PFSK-1 (cell line): Measurements from ENCODE around the gene MAGEB17.

Source experiments
- FOXP2 ChIP-seq: optimal IDR thresholded peaks from 2 replicates; pipeline ENCODE3; 2011; ENCODE audit warnings: borderline replicate concordance, control low read depth, inconsistent platforms; ENCODE audit not compliant: insufficient read depth; ENCODE audit errors: extremely low read length, extremely low read depth
- POLR2AphosphoS5 ChIP-seq: IDR thresholded peaks from 2 replicates; pipeline ENCODE4 v1.6.1; 2012; ENCODE audit warnings: low read depth, mild to moderate bottlenecking, control low read depth, low read length, moderate library complexity
- REST ChIP-seq, 2 experiments: IDR thresholded peaks; 2 replicates each; pipeline versions ENCODE4 v1.6.1 to v1.8.0; 2011 to 2012; ENCODE audit warnings: low read depth in 2 of 2, low read length in 2 of 2, control low read depth in 1 of 2, inconsistent platforms in 1 of 2, mild to moderate bottlenecking in 1 of 2, moderate library complexity in 1 of 2; ENCODE audit not compliant: insufficient read depth in 1 of 2
- SIN3A ChIP-seq: IDR thresholded peaks from 2 replicates; pipeline ENCODE4 v1.6.1; 2012; ENCODE audit warnings: mild to moderate bottlenecking, low read length, moderate library complexity, borderline replicate concordance; ENCODE audit not compliant: insufficient read depth
- TAF1 ChIP-seq: IDR thresholded peaks from 2 replicates; pipeline ENCODE4 v1.6.1; 2012; ENCODE audit warnings: low read length, control low read depth, borderline replicate concordance; ENCODE audit not compliant: insufficient read depth

Gene MAGEB17

GRCh38 chrX:16138108-16138427 is 29.2 kb upstream of the MAGEB17 start:
- no peak for TF ChIP-seq SIN3A

- no peak for TF ChIP-seq REST (IDR thresholded peaks at IDR 0.05; ENCODE audit: insufficient read depth in 1 of 2, low read depth in 2 of 2, low read length in 2 of 2)
- no peak for TF ChIP-seq TAF1
- no peak for TF ChIP-seq SIN3A
- TF ChIP-seq FOXP2 = no peak
- no peak for TF ChIP-seq POLR2AphosphoS5
Observed at GRCh38 chrX:16140448-16140847, 26.8 kb upstream of the MAGEB17 start.

GRCh38 chrX:16140983-16141382 is 26.3 kb upstream of the MAGEB17 start:
- TF ChIP-seq REST (IDR thresholded peaks at IDR 0.05; ENCODE audit: insufficient read depth in 1 of 2, low read depth in 2 of 2, low read length in 2 of 2) (no peak), POLR2AphosphoS5 (no peak), TAF1 (no peak), FOXP2 (no peak), SIN3A (no peak)

GRCh38 chrX:16141422-16142245 is 25.6 kb upstream of the MAGEB17 start:
- no peak for TF ChIP-seq TAF1
- no peak for TF ChIP-seq POLR2AphosphoS5
- no peak for TF ChIP-seq FOXP2
- no peak for TF ChIP-seq SIN3A
- no peak for TF ChIP-seq REST (IDR thresholded peaks at IDR 0.05; ENCODE audit: insufficient read depth in 1 of 2, low read depth in 2 of 2, low read length in 2 of 2)

- TF ChIP-seq SIN3A (no peak), TAF1 (no peak), POLR2AphosphoS5 (no peak), FOXP2 (no peak), REST (IDR thresholded peaks at IDR 0.05; ENCODE audit: insufficient read depth in 1 of 2, low read depth in 2 of 2, low read length in 2 of 2) (no peak)
Observed at GRCh38 chrX:16142246-16142558, 25.1 kb upstream of the MAGEB17 start.
